ENCODE results near the gene NAB1.

NAB1 gene

DNA sequence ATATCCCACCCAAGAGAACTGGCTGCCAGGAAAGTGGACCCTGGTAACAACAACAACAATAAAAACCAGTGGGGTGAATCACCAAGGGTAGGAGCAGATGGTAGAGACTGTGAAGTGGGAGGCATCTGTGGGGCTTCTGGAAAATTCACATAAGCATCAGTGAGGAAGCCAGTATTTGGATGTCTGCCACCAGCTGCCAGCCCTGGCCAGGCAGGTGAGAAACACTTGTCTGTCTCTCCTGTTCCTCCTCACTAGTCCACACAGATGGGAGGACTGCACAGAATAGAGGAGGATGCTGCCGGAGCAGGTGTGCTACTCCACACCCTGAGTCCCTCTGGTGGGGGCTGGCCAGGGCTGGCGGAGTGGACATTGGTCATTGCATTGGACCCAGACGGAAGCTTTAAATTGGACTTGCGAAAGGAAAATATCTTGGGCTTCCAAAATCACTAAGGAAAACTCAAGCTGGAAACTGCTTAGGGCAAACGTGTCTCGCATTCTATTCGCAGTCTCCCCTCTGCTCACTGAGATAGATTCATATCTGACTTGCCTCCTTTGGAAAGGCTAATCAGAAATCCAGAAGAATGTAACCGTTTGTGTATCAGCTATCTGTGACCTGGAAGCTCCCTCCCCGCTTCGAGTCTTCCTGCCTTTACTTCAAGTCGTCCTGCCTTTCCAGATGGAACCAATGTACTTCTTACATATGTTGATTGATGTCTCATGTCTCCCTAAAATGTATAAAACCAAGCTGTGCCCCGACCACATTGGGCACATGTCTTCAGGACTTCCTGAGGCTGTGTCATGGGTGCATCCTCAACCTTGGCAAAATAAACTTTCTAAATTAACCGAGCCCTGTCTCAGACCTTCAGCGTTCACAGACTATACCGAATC lies 69.1 kb downstream of the NAB1 start:
- Histone ChIP-seq H3K4me3 (ENCODE audit: low read length) (peak overlapping the region; percentile 53), H3K9ac (ENCODE audit: low read length) (no peak overlapping the region), H3K9me3 (ENCODE audit: control insufficient read depth, low read length) (peaks cover 7% of the 10 kb centered on the region), H3K4me1 (ENCODE audit: control insufficient read depth, insufficient read depth, low read length) (peaks cover 15% of the 10 kb centered on the region), H3K36me3 (ENCODE audit: control insufficient read depth, insufficient read depth, low read length, severe bottlenecking) (no peaks in the 10 kb centered on the region), H3K27me3 (replicated peaks; ENCODE audit: control insufficient read depth, insufficient read depth, low read length) (peaks cover 18% of the 10 kb centered on the region)
- no peak for DNase-seq (ENCODE audit: low read depth)

DNA sequence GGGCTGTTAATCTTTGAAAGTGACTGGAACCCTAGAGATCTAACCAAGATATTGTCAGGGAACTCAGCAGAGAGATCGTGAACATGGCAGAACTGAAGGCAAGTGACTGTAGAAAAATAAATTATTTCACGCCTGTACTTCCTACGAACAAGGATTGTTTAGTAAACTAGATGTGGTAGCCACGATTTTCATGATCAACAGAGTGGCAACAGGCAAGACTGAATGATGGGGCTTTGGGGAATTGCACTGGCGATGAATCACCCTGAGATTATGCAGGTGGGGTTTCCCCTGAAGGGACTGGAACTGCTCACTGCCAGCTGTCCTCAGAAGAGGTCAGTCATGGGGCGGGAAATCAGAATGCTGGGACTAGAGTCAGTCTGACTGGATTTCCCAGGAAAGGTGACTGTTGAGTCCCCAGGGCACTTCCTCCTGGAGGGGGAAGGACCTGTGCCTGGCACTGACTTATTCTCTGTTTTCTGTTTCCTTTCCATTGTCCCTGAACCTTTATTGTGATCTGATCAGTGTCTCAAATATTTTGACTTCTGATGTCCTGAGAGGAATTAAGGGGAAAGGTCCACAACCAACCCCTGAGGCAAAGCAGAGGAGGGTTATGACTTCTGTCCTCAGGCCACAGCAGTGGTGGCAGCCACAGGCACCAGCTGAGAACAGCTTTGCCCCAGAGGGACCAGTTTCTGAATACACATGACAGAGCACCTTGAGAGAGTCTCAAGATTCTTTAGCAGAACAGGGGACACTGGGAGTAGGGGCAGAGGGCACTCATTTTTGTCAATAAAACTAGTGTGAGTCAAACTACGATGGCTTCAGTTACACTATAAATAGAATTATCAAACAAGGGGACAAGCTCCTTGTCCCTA lies 70.0 kb downstream of the NAB1 start:
- DNase-seq (ENCODE audit: low read depth), result peak; percentile 34

DNA sequence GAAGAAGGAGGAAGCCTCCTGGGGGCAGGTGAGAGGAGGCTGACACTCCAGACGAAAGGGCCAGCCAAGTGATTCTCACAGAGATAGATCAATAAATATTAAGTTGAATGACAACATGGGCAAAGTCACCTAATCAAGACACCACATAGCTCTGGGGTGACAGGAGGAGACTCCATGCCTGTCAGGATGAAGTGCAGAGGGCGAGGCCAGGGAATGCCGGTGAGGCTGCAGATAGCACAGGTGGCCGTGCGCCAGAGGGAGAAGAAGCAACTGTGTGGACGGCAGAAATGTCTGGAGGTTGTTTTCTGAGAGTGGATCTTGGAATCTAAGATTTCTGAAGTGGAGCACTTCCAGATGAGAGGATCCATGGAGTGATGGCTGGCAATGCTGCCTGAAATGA lies 71.4 kb downstream of the NAB1 start:
- Histone ChIP-seq H3K27me3 (replicated peaks; ENCODE audit: control insufficient read depth, insufficient read depth, low read length) (peaks cover 18% of the 10 kb centered on the region), H3K36me3 (ENCODE audit: control insufficient read depth, insufficient read depth, low read length, severe bottlenecking) (no peaks in the 10 kb centered on the region), H3K4me1 (ENCODE audit: control insufficient read depth, insufficient read depth, low read length) (peaks cover 25% of the 10 kb centered on the region), H3K9me3 (ENCODE audit: control insufficient read depth, low read length) (peaks cover 7% of the 10 kb centered on the region), H3K9ac (ENCODE audit: low read length) (no peak overlapping the region), H3K4me3 (ENCODE audit: low read length) (no peak overlapping the region)
- DNase-seq (ENCODE audit: low read depth), result no peak

More for the DNA sequence above, 70.0 kb downstream of the NAB1 start:
- Histone ChIP-seq H3K9ac (ENCODE audit: low read length) (no peak overlapping the region), H3K4me1 (ENCODE audit: control insufficient read depth, insufficient read depth, low read length) (peaks cover 24% of the 10 kb centered on the region), H3K36me3 (ENCODE audit: control insufficient read depth, insufficient read depth, low read length, severe bottlenecking) (no peaks in the 10 kb centered on the region), H3K27me3 (replicated peaks; ENCODE audit: control insufficient read depth, insufficient read depth, low read length) (peaks cover 18% of the 10 kb centered on the region), H3K9me3 (ENCODE audit: control insufficient read depth, low read length) (peaks cover 7% of the 10 kb centered on the region), H3K4me3 (ENCODE audit: low read length) (peak overlapping the region; percentile 53)

DNA sequence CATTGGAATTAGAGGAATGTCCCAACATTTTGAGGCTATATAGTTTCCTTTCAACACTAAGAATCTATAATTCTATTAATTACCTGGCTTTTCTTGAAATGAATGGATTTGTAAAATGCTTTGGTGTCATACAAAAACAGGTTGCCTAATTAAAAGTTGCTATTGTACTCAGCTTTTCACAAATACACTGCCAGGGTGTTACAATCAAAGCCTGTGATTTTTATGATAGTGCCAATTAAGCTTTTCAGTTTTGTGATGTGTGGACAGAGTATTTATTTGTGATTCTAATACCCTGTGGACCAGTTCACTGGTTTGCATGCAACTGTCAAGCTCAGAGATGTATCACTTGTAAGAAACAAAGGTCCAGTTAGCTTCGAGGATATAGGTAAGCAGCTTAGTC lies 71.8 kb downstream of the NAB1 start:
- H3K4me3 ChIP-seq (ENCODE audit: low read length), result no peak overlapping the region

DNA sequence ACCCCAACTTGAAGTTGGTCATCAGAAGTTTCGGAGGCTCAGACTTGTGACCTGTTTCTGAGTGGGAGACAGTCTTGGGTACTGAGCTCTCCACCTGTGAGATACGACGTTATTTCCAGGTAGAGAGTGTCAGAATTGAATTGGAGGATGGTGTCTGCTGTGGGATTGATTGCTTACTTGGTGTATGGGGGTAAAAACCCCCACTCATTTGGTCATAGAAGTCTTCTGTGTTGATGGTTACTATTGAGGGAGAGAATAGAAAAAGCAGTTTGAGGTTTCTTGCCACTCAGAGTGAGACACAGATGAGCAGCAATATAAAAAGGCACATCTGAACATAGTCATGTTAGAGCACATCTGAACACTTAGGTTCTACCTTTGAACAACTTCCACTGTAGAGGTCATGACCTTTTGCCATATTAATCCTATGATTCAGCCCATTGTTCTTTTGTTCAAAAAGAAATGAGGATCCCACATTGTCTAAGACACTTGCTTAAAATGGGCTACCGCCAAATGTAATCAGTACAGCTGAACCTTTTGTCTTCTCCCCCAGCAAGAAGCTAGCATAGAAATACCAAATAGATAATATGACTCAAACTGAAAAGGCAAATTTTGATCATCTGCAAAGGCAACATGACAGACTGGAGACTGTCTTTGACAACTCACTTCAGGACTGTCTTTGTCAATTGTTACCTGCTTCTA lies 73.3 kb downstream of the NAB1 start:
- H3K4me3 ChIP-seq (ENCODE audit: low read length), result no peak overlapping the region
- H3K36me3 ChIP-seq (ENCODE audit: control insufficient read depth, insufficient read depth, low read length, severe bottlenecking), result no peaks in the 10 kb centered on the region
- H3K9me3 ChIP-seq (ENCODE audit: control insufficient read depth, low read length), result no peaks in the 10 kb centered on the region
- H3K4me1 ChIP-seq (ENCODE audit: control insufficient read depth, insufficient read depth, low read length), result peaks cover 25% of the 10 kb centered on the region
- H3K27me3 ChIP-seq (replicated peaks; ENCODE audit: control insufficient read depth, insufficient read depth, low read length), result peaks cover 18% of the 10 kb centered on the region
- no peak for DNase-seq (ENCODE audit: low read depth)
- H3K9ac ChIP-seq (ENCODE audit: low read length), result no peak overlapping the region

More for the DNA sequence above, 71.8 kb downstream of the NAB1 start:
- no peak overlapping the region for H3K9ac ChIP-seq (ENCODE audit: low read length)
- no peak for DNase-seq (ENCODE audit: low read depth)
- H3K9me3 ChIP-seq (ENCODE audit: control insufficient read depth, low read length), result peaks cover 7% of the 10 kb centered on the region
- peaks cover 25% of the 10 kb centered on the region for H3K4me1 ChIP-seq (ENCODE audit: control insufficient read depth, insufficient read depth, low read length)
- H3K36me3 ChIP-seq (ENCODE audit: control insufficient read depth, insufficient read depth, low read length, severe bottlenecking), result no peaks in the 10 kb centered on the region
- peaks cover 18% of the 10 kb centered on the region for H3K27me3 ChIP-seq (replicated peaks; ENCODE audit: control insufficient read depth, insufficient read depth, low read length)

DNA sequence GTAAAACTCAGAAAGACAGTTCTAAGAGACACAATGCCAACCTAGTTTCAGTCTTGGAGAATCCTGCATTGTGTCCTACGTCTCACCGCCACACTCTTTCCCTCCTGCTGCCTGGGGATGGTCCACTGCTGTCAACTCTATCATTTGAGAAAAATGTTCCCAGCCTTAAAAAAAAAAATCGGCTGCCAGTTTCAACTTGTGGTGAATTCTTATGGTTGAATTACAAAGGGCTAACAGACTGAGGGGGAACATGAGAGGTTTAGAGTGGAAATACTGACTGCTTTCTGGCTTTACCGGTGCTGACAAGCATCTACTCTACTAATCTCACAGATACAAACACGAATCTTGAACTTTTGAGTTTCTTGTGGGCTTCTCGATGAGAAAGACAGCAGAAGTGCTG lies 74.0 kb downstream of the NAB1 start:
- Histone ChIP-seq H3K9ac (ENCODE audit: low read length) (no peak overlapping the region), H3K4me1 (ENCODE audit: control insufficient read depth, insufficient read depth, low read length) (peaks cover 25% of the 10 kb centered on the region), H3K4me3 (ENCODE audit: low read length) (no peak overlapping the region), H3K9me3 (ENCODE audit: control insufficient read depth, low read length) (no peaks in the 10 kb centered on the region), H3K36me3 (ENCODE audit: control insufficient read depth, insufficient read depth, low read length, severe bottlenecking) (no peaks in the 10 kb centered on the region), H3K27me3 (replicated peaks; ENCODE audit: control insufficient read depth, insufficient read depth, low read length) (peaks cover 12% of the 10 kb centered on the region)
- no peak for DNase-seq (ENCODE audit: low read depth)

DNA sequence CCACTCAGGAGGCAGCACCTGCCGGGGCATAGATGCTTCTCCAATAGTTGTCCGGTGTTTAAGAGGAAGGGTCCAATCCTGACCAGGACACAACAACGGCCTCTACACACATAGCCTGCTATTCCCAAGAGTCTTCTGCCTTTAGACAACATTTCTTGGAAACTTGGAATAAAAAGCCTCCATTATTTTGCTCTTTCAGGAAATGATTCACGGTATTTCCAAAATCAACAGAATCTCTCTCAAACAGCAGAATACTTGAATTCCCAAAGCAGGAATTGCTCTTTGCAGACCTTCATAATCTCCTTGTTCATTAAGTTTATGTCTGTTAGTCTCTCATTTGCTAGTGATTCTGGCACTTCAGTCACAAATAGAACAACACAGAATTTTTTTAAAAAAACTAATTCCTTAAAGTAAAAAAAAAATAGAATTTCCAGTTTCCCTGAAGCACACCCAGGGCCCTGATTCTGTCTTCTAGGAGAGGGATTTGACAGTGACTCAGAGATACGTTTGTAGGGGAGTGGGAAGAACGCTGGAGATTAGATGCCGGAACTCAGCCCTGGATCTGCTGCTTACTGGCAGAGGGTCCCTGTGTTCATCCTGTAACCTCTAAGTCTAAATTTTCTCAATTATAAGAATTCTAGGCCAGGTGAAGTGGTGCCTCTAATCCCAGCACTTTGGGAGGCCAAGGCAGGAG lies 74.7 kb downstream of the NAB1 start:
- Histone ChIP-seq H3K4me1 (ENCODE audit: control insufficient read depth, insufficient read depth, low read length) (peaks cover 20% of the 10 kb centered on the region), H3K9me3 (ENCODE audit: control insufficient read depth, low read length) (no peaks in the 10 kb centered on the region), H3K27me3 (replicated peaks; ENCODE audit: control insufficient read depth, insufficient read depth, low read length) (peaks cover 10% of the 10 kb centered on the region), H3K36me3 (ENCODE audit: control insufficient read depth, insufficient read depth, low read length, severe bottlenecking) (no peaks in the 10 kb centered on the region), H3K9ac (ENCODE audit: low read length) (no peak overlapping the region), H3K4me3 (ENCODE audit: low read length) (no peak overlapping the region)
- no peak for DNase-seq (ENCODE audit: low read depth)

DNA sequence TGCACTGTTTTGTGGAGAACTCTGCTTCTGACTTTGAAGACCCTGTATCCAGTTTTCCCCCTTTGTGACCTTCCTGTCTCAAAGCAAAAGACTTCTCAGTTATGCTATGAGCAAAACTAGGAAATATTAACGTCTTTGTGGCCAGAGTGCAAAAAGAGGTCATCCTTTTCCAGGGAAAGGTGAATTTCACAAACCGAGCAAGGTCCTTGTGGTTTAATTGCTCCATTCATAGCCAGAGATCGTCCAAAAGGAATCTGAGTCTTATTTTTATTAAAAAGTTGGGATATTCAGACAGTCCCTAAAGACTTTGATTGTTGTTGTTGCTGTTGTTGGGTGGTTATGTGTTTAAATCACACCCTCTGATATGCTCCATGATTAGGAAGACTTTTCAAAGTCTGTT lies 77.4 kb downstream of the NAB1 start:
- Histone ChIP-seq H3K9me3 (ENCODE audit: control insufficient read depth, low read length) (no peaks in the 10 kb centered on the region), H3K4me3 (ENCODE audit: low read length) (no peak overlapping the region), H3K27me3 (replicated peaks; ENCODE audit: control insufficient read depth, insufficient read depth, low read length) (no peaks in the 10 kb centered on the region), H3K4me1 (ENCODE audit: control insufficient read depth, insufficient read depth, low read length) (peaks cover 12% of the 10 kb centered on the region), H3K9ac (ENCODE audit: low read length) (no peak overlapping the region), H3K36me3 (ENCODE audit: control insufficient read depth, insufficient read depth, low read length, severe bottlenecking) (no peaks in the 10 kb centered on the region)
- DNase-seq (ENCODE audit: low read depth), result no peak

DNA sequence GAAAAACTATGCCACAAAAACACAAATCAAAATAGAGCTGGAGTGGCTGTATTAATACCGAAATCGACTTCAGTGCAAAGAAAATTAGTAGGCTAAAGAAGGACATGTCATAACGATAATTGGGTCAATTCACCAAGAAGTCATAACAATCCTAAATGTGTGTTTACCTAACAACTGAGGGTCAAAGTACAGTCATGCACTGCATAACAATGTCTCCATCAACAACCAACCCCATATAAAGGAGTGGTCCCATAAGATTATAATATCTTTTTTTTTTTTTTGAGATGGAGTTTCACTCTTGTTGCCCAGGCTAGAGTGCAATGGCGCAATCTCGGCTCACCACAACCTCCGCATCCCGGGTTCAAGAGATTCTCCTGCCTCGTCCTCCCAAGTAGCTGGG lies 87.5 kb downstream of the NAB1 start:
- Histone ChIP-seq H3K4me1 (ENCODE audit: control insufficient read depth, insufficient read depth, low read length) (no peaks in the 10 kb centered on the region), H3K27me3 (replicated peaks; ENCODE audit: control insufficient read depth, insufficient read depth, low read length) (no peaks in the 10 kb centered on the region)
- no peak for DNase-seq (ENCODE audit: low read depth)

DNA sequence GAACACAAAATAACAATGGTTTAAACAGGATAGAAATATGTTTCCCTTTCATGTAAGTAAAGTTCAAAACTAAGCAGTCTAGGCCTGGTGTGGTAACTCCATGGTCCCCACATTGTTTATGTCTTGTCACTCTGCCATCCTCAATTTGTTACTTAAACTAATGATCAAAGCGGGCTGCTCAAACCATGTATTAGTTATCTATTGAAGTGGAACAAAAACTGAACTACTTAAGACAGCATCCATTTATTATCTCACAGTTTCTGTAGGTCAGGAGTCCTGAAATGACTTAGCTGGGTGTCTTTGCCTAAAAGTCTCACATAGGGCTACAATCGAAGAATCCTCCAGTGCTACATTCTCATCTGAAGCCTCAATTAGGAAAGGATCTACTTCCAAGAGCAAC lies 91.6 kb downstream of the NAB1 start:
- no peak overlapping the region for H3K9ac ChIP-seq (ENCODE audit: low read length)
- DNase-seq (ENCODE audit: low read depth), result no peak
- no peaks in the 10 kb centered on the region for H3K36me3 ChIP-seq (ENCODE audit: control insufficient read depth, insufficient read depth, low read length, severe bottlenecking)
- H3K9me3 ChIP-seq (ENCODE audit: control insufficient read depth, low read length), result no peaks in the 10 kb centered on the region
- H3K4me3 ChIP-seq (ENCODE audit: low read length), result no peak overlapping the region
- H3K27me3 ChIP-seq (replicated peaks; ENCODE audit: control insufficient read depth, insufficient read depth, low read length), result no peaks in the 10 kb centered on the region
- H3K4me1 ChIP-seq (ENCODE audit: control insufficient read depth, insufficient read depth, low read length), result no peaks in the 10 kb centered on the region

More for the DNA sequence above, 87.5 kb downstream of the NAB1 start:
- no peaks in the 10 kb centered on the region for H3K36me3 ChIP-seq (ENCODE audit: control insufficient read depth, insufficient read depth, low read length, severe bottlenecking)
- no peaks in the 10 kb centered on the region for H3K9me3 ChIP-seq (ENCODE audit: control insufficient read depth, low read length)
- no peak overlapping the region for H3K4me3 ChIP-seq (ENCODE audit: low read length)
- H3K9ac ChIP-seq (ENCODE audit: low read length), result no peak overlapping the region
